Stimulated activated CD4-positive, alpha-beta T cell treated with anti-CD3 and anti-CD28 coated beads, Interleukin-1b, Interleukin-23, amount 100 ng/mL, for 4 hours (primary cell): ENCODE results near the gene TXNRD2.

Experiments used
- DNase-seq, 2 donors: peaks; one replicate each; pipeline ENCODE4 v3.0.0-alpha.2; 2020; ENCODE audit warnings: low read depth in 2 of 2

TXNRD2 gene

GRCh38 chr22:19862619-19863246 is 78.9 kb downstream of the TXNRD2 start:
- DNase-seq: no peak

- DNase-seq: no peak
These were observed 81.6 kb downstream of the TXNRD2 start for GRCh38 chr22:19859861-19860510.

GRCh38 chr22:19857382-19857781 is 84.2 kb downstream of the TXNRD2 start:
- no peak for DNase-seq

GRCh38 chr22:19855504-19856409 is 85.9 kb downstream of the TXNRD2 start:
- DNase-seq: peak; percentile 34 to 47

GRCh38 chr22:19854778-19855503 is 86.7 kb downstream of the TXNRD2 start, which contains the start of the genes GNB1L and RTL10:
Gene GNB1L, minus strand, starts transcription at chr22:19854874. Its CDS starts 33,519 bp downstream, at chr22:19821355.
Gene RTL10, minus strand, starts transcription at chr22:19854874. Its CDS starts 2,613 bp downstream, at chr22:19852261.
- DNase-seq: peak; percentile 93 to 97

- no peak for DNase-seq
These were observed 87.5 kb downstream of the TXNRD2 start for GRCh38 chr22:19853879-19854777.

GRCh38 chr22:19853058-19853878 is 88.3 kb downstream of the TXNRD2 start:
- DNase-seq: no peak

- DNase-seq: no peak
These were observed 89.3 kb downstream of the TXNRD2 start for GRCh38 chr22:19852177-19852781.

- DNase-seq: no peak
These were observed 90.1 kb downstream of the TXNRD2 start for GRCh38 chr22:19851291-19852176.

- no peak for DNase-seq
These were observed 90.9 kb downstream of the TXNRD2 start for GRCh38 chr22:19850763-19851109.

GRCh38 chr22:19849835-19850762 is 91.5 kb downstream of the TXNRD2 start:
- no peak for DNase-seq

- no peak for DNase-seq
These were observed 93.1 kb downstream of the TXNRD2 start for GRCh38 chr22:19848298-19849224.

- no peak for DNase-seq
These were observed 94.3 kb downstream of the TXNRD2 start for GRCh38 chr22:19847345-19847632.

- DNase-seq: no peak
These were observed 94.8 kb downstream of the TXNRD2 start for GRCh38 chr22:19846620-19847344.

- DNase-seq: no peak
These were observed 96.4 kb downstream of the TXNRD2 start for GRCh38 chr22:19845054-19845722.
